Panc1 (cell line): Measurements from ENCODE around the gene CIAO1. TPM values are rescaled to one million over a fixed set of nuclear protein-coding genes. Genes with fewer than 3 reads are reported as not detected.

Experiments
- ATAC-seq: fragments of 200-7000 bp; cut with Tn5 transposase; 2 replicates; pipeline ENCODE4 v1.9.1; 2020; ENCODE audit warnings: mild to moderate bottlenecking, moderate library complexity
- BruUV-seq: library from RNA; stranded (reverse); fragments of 400-500 nt; replicated peaks from 2 replicates; lab custom pipeline; 2021; lab: Mats Ljungman, UMichigan
- CTCF ChIA-PET: fragments of 300-600 bp; sonication (Branson Sonifier 250); formaldehyde crosslinking; loops from one replicate; lab custom pipeline; 2022; ENCODE audit warnings: antibody characterized with exemption; lab: Charles Lee
- POLR2A ChIA-PET: fragments of 300-600 bp; sonication (Branson Sonifier 250); formaldehyde crosslinking; loops from one replicate; lab custom pipeline; 2022; ENCODE audit warnings: antibody characterized with exemption; lab: Charles Lee
- DNase-seq: peaks from one replicate; pipeline ENCODE4 v3.0.0-alpha.2; 2010; ENCODE audit warnings: low read depth, low spot score
- H3K27ac ChIP-seq: 2 replicates; pipeline ENCODE4 v1.5.1; 2011; ENCODE audit warnings: mild to moderate bottlenecking, low read length, inconsistent platforms
- H3K27me3 ChIP-seq: fragments of 200-500 bp; sonication (Bioruptor generic); 2 replicates; pipeline ENCODE4 v1.6.0; 2014; ENCODE audit warnings: low read length, inconsistent platforms; ENCODE audit not compliant: control insufficient read depth, insufficient read depth
- H3K36me3 ChIP-seq: fragments of 200-500 bp; sonication (Bioruptor generic); 2 replicates; pipeline ENCODE4 v1.5.1; 2014; ENCODE audit warnings: inconsistent platforms, mild to moderate bottlenecking, low read length, moderate library complexity; ENCODE audit not compliant: control insufficient read depth, insufficient read depth
- H3K4me1 ChIP-seq: 2 replicates; pipeline ENCODE4 v1.5.1; 2011; ENCODE audit warnings: inconsistent platforms, mild to moderate bottlenecking, low read length, moderate library complexity; ENCODE audit not compliant: control insufficient read depth, insufficient read depth
- H3K4me3 ChIP-seq, 2 experiments: 2 replicates each; pipeline ENCODE4 v1.5.1; 2011 to 2012; ENCODE audit warnings: low read depth in 2 of 2, low read length in 2 of 2, mild to moderate bottlenecking in 2 of 2, inconsistent platforms in 1 of 2, moderate library complexity in 1 of 2
- H3K9me3 ChIP-seq: fragments of 200-500 bp; sonication (Bioruptor generic); 2 replicates; pipeline ENCODE4 v1.5.1; 2014; ENCODE audit warnings: low read depth, mild to moderate bottlenecking, inconsistent platforms, low read length, moderate library complexity; ENCODE audit not compliant: control insufficient read depth, insufficient read depth
- POLR2AphosphoS5 ChIP-seq: IDR thresholded peaks from 2 replicates; pipeline ENCODE4 v1.6.1; 2012; ENCODE audit warnings: mild to moderate bottlenecking, low read depth, low read length, moderate library complexity
- SIN3A ChIP-seq: IDR thresholded peaks from 2 replicates; pipeline ENCODE4 v1.6.1; 2012; ENCODE audit warnings: low read depth, mild to moderate bottlenecking, low read length, moderate library complexity, borderline replicate concordance; ENCODE audit not compliant: insufficient read depth
- TCF7L2 ChIP-seq: IDR thresholded peaks from 2 replicates; pipeline ENCODE4 v1.6.1; 2011; ENCODE audit warnings: mild to moderate bottlenecking, low read depth, low read length, inconsistent platforms
- in situ Hi-C: cut with HindIII; loops from 2 replicates; pipeline ENCODE4 v1.10.0; 2016; ENCODE audit warnings: low sequenced_read_pairs, low pct_unique_long_range_greater_than_20kb
- intact Hi-C: fragments of 100-400 bp; cut with micrococcal nuclease; formaldehyde crosslinking; loops from one replicate; pipeline ENCODE4 v1.10.0; 2022; ENCODE audit not compliant: unreplicated experiment
- total RNA-seq: library from RNA; stranded (reverse); gene quantifications from one replicate; pipeline ENCODE4 v1.2.1, GENCODE V29; 2021; ENCODE audit not compliant: unreplicated experiment
- TF ChIP-seq, protein P1 (sequence below), 2 experiments: IDR thresholded peaks; 2 replicates each; pipeline ENCODE4 v1.6.1; 2011 to 2012; ENCODE audit warnings: low read depth in 2 of 2, control low read depth in 1 of 2, low read length in 1 of 2, mild to moderate bottlenecking in 1 of 2, moderate library complexity in 1 of 2; ENCODE audit not compliant: insufficient read depth in 1 of 2
- TF ChIP-seq, protein P2 (sequence below): fragments of 450-650 bp; IDR thresholded peaks from 2 replicates; pipeline ENCODE4 v1.5.1; 2017; ENCODE audit warnings: mild to moderate bottlenecking

CIAO1 gene
- total RNA-seq, 1 experiment from 2014 or later = 85.5 TPM

DNA sequence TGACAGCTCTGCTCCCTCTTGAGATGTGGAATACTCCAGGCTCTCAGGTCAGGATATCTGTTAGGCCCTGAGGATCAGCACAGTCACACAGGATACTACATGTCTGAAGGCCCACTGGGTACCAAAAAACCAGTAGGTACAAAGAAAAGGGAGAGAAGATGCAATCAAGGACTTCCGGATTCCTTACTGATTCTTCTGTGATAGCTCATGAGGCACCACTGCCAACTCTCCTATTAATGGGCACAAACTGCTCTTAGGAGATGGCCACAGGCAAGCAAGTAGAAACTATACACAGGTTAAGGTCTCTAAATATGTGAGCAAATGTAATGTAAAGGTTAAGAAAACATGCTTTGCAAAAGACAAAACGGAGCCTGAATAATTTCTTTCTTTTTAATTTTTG lies 3.7 kb upstream of the CIAO1 start:
- Histone ChIP-seq H3K4me1 (peaks cover 39% of the 10 kb centered on the region), H3K9me3 (no peaks in the 10 kb centered on the region), H3K4me3 (no peak overlapping the region), H3K27me3 (no peaks in the 10 kb centered on the region), H3K27ac (no peak overlapping the region), H3K36me3 (no peaks in the 10 kb centered on the region; the same call in 1 of the 2 replicates)
- DNase-seq (no peak), ATAC-seq (no peak)
- CTCF ChIA-PET = no interaction called here
- BruUV-seq = no TSS peak
- in situ Hi-C loops (loop anchor here (25.0 kb wide), 1 partner anchor 100 kb away; no protein-coding TSS in a partner anchor), intact Hi-C loops (loop anchor here (5.0 kb wide), 1 partner anchor 55 kb away; the partner anchor contains the start of gene STARD7)
- POLR2A ChIA-PET = interaction anchor here (0.7 kb wide), 1 partner anchor 61 kb away, joined by 5 read pairs; no protein-coding TSS in a partner anchor
- TF ChIP-seq SIN3A = no peak

DNA sequence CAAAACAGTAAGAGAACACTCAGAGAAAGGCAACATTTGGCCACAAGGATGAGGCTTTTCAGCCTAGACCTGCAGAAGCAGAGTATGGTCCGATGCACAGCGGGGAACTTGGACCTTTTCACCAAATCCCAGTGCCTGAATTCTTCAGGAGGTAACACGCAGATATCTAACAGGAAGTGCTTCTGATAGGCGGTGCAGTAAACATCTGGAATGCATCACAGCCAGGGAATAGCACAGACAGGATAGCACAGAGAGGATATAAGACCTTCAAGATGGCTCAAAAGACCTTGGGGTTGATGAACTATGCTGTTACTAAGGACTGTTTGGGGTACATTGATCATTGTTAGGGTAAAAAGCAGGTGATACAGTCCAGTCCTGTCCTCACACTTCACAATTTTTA lies 1.9 kb upstream of the CIAO1 start:
- peaks cover 3% of the 10 kb centered on the region; the same call in 1 of the 2 replicates for H3K36me3 ChIP-seq
- intact Hi-C loops = loop anchor here (5.0 kb wide), 1 partner anchor 57 kb away; the partner anchor contains the start of gene STARD7
- H3K27me3 ChIP-seq = no peaks in the 10 kb centered on the region
- no TSS peak for BruUV-seq
- ChIA-PET CTCF (no interaction called here), POLR2A (no interaction called here)
- no peaks in the 10 kb centered on the region for H3K9me3 ChIP-seq
- in situ Hi-C loops = loop anchor here (25.0 kb wide), 1 partner anchor 102 kb away; no protein-coding TSS in a partner anchor
- ATAC-seq = no peak
- H3K4me3 ChIP-seq = peak overlapping the region; percentile 61 to 94
- TF ChIP-seq TCF7L2 (no peak), POLR2AphosphoS5 (no peak), SIN3A (no peak)
- TF ChIP-seq, protein P1, sequence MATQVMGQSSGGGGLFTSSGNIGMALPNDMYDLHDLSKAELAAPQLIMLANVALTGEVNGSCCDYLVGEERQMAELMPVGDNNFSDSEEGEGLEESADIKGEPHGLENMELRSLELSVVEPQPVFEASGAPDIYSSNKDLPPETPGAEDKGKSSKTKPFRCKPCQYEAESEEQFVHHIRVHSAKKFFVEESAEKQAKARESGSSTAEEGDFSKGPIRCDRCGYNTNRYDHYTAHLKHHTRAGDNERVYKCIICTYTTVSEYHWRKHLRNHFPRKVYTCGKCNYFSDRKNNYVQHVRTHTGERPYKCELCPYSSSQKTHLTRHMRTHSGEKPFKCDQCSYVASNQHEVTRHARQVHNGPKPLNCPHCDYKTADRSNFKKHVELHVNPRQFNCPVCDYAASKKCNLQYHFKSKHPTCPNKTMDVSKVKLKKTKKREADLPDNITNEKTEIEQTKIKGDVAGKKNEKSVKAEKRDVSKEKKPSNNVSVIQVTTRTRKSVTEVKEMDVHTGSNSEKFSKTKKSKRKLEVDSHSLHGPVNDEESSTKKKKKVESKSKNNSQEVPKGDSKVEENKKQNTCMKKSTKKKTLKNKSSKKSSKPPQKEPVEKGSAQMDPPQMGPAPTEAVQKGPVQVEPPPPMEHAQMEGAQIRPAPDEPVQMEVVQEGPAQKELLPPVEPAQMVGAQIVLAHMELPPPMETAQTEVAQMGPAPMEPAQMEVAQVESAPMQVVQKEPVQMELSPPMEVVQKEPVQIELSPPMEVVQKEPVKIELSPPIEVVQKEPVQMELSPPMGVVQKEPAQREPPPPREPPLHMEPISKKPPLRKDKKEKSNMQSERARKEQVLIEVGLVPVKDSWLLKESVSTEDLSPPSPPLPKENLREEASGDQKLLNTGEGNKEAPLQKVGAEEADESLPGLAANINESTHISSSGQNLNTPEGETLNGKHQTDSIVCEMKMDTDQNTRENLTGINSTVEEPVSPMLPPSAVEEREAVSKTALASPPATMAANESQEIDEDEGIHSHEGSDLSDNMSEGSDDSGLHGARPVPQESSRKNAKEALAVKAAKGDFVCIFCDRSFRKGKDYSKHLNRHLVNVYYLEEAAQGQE (IDR thresholded peaks at IDR 0.05; ENCODE audit: insufficient read depth in 1 of 2, low read depth in 2 of 2, low read length in 1 of 2) = no peak
- TF ChIP-seq, protein P2, sequence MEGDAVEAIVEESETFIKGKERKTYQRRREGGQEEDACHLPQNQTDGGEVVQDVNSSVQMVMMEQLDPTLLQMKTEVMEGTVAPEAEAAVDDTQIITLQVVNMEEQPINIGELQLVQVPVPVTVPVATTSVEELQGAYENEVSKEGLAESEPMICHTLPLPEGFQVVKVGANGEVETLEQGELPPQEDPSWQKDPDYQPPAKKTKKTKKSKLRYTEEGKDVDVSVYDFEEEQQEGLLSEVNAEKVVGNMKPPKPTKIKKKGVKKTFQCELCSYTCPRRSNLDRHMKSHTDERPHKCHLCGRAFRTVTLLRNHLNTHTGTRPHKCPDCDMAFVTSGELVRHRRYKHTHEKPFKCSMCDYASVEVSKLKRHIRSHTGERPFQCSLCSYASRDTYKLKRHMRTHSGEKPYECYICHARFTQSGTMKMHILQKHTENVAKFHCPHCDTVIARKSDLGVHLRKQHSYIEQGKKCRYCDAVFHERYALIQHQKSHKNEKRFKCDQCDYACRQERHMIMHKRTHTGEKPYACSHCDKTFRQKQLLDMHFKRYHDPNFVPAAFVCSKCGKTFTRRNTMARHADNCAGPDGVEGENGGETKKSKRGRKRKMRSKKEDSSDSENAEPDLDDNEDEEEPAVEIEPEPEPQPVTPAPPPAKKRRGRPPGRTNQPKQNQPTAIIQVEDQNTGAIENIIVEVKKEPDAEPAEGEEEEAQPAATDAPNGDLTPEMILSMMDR = no peak
- no peak overlapping the region for H3K27ac ChIP-seq
- H3K4me1 ChIP-seq = peaks cover 41% of the 10 kb centered on the region
- no peak for DNase-seq
